Suprapubic skin (tissue), 4 donors: Measurements from ENCODE around the gene INTS14. TPM values are rescaled to one million over a fixed set of nuclear protein-coding genes. Genes with fewer than 3 reads are reported as not detected.

ENCODE experiments used
- DNase-seq, 2 donors: peaks; one replicate each; pipeline ENCODE4 v3.0.0-alpha.2; 2019; ENCODE audit warnings: low spot score in 2 of 2
- H3K27ac ChIP-seq: fragments of 200-600 bp; sonication (generic); one replicate; pipeline ENCODE4 v1.5.1; 2019
- H3K27me3 ChIP-seq: fragments of 200-600 bp; sonication (generic); one replicate; pipeline ENCODE4 v1.5.1; 2019
- H3K36me3 ChIP-seq: fragments of 200-600 bp; sonication (generic); one replicate; pipeline ENCODE4 v1.5.1; 2019
- H3K4me1 ChIP-seq: fragments of 200-600 bp; sonication (generic); one replicate; pipeline ENCODE4 v1.5.1; 2019
- H3K4me3 ChIP-seq: fragments of 200-600 bp; sonication (generic); one replicate; pipeline ENCODE4 v1.5.1; 2019; ENCODE audit warnings: mild to moderate bottlenecking
- H3K9me3 ChIP-seq: fragments of 200-600 bp; sonication (generic); one replicate; pipeline ENCODE4 v1.5.1; 2019
- EP300 ChIP-seq: sonication (generic); formaldehyde crosslinking; IDR thresholded peaks from one replicate; pipeline ENCODE4 v1.6.1; 2017; ENCODE audit warnings: antibody characterized with exemption
- POLR2A ChIP-seq, 2 donors: fragments of 450-650 bp; IDR thresholded peaks; one replicate each; pipeline ENCODE4 v1.6.1; 2017; ENCODE audit warnings: antibody characterized with exemption in 2 of 2, mild to moderate bottlenecking in 2 of 2, moderate library complexity in 2 of 2
- POLR2AphosphoS5 ChIP-seq, 3 donors: sonication (generic); formaldehyde crosslinking; IDR thresholded peaks; one replicate each; pipeline ENCODE4 v1.6.1; 2017; ENCODE audit warnings: antibody characterized with exemption in 3 of 3
- WGBS: methylation state at CpG from one replicate; pipeline ENCODE4 v1.1.5; 2018; 5-methylcytosine and 5-hydroxymethylcytosine counted together
- total RNA-seq, 4 donors: library from RNA; depleted of rRNA; stranded (reverse); fragments of >200 nt; gene quantifications; one replicate each; pipeline ENCODE4 v1.1.0, GENCODE V29; 2016
- TF ChIP-seq, protein P1 (sequence below), 2 donors: fragments of 200-600 bp in 1 of 2; fragments of 450-650 bp in 1 of 2; sonication (generic) in 1 of 2; IDR thresholded peaks; one replicate each; pipeline ENCODE4 v1.5.1; 2016 to 2019; ENCODE audit warnings: antibody characterized with exemption in 2 of 2, mild to moderate bottlenecking in 1 of 2, moderate library complexity in 1 of 2

The INTS14 gene
- total RNA-seq, 4 donors from 2014 or later, result 37.1 to 72.5 (median 49.1) TPM

DNA sequence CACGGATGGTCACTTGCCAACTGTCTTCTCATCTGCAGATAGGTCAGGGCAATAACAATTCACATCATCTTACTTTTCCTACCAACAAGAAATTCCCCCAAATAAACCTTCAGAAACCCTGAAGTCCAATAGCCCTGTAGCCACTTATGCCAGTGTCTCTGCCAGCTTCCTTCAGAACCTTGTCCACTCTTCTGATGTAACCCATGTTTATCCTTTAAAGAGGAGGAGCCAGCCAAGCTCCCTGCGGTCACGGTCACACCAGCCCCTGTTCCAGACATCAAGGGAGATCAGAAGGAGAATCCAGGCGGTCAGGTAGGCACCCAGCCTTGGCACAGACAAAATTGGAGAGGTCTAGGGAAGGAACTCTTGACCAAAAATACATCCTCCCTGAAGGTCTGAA lies 34.5 kb upstream of the INTS14 start:
- no peaks in the 10 kb centered on the region for H3K4me1 ChIP-seq
- H3K4me3 ChIP-seq, result no peak overlapping the region
- H3K27ac ChIP-seq, result no peak overlapping the region
- no peak for TF ChIP-seq EP300
- TF ChIP-seq POLR2AphosphoS5 (IDR thresholded peaks at IDR 0.05), result no peak
- no peak for TF ChIP-seq POLR2A (IDR thresholded peaks at IDR 0.05)
- TF ChIP-seq, protein P1, sequence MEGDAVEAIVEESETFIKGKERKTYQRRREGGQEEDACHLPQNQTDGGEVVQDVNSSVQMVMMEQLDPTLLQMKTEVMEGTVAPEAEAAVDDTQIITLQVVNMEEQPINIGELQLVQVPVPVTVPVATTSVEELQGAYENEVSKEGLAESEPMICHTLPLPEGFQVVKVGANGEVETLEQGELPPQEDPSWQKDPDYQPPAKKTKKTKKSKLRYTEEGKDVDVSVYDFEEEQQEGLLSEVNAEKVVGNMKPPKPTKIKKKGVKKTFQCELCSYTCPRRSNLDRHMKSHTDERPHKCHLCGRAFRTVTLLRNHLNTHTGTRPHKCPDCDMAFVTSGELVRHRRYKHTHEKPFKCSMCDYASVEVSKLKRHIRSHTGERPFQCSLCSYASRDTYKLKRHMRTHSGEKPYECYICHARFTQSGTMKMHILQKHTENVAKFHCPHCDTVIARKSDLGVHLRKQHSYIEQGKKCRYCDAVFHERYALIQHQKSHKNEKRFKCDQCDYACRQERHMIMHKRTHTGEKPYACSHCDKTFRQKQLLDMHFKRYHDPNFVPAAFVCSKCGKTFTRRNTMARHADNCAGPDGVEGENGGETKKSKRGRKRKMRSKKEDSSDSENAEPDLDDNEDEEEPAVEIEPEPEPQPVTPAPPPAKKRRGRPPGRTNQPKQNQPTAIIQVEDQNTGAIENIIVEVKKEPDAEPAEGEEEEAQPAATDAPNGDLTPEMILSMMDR (IDR thresholded peaks at IDR 0.05), result no peak
- 97% methylated on average over 4 of the region's 4 CpGs for WGBS
- H3K36me3 ChIP-seq, result peaks cover 3% of the 10 kb centered on the region
- no peak for DNase-seq
- H3K27me3 ChIP-seq, result no peaks in the 10 kb centered on the region
- no peaks in the 10 kb centered on the region for H3K9me3 ChIP-seq

DNA sequence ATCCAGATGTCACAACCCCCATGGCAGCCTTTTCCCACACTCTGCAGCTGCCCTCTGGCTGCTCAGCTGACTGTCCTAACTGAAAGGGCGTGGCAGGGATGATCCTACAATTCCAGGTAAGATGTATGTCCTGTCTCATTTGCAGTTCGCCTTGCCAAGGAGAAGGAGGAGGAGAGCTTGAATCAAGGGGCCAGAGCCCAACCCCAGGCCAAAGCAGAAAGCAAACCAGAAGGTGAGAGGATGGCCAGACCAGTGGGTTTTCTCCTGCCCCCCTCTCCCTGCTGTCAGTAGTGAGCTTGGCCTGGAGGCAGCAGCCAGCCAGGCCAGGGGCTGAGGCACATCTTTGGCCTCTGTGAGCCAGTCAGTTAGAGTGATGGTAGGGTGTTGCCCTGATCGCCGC lies 33.4 kb upstream of the INTS14 start:
- Histone ChIP-seq H3K9me3 (no peaks in the 10 kb centered on the region), H3K4me1 (no peaks in the 10 kb centered on the region), H3K27me3 (no peaks in the 10 kb centered on the region), H3K4me3 (no peak overlapping the region), H3K36me3 (peaks cover 3% of the 10 kb centered on the region), H3K27ac (no peak overlapping the region)
- TF ChIP-seq EP300, result no peak
- TF ChIP-seq, protein P1 (IDR thresholded peaks at IDR 0.05), result no peak
- no peak for TF ChIP-seq POLR2AphosphoS5 (IDR thresholded peaks at IDR 0.05)
- no peak for TF ChIP-seq POLR2A (IDR thresholded peaks at IDR 0.05)
- WGBS, result 92% methylated on average over 4 of the region's 4 CpGs
- DNase-seq, result no peak

GRCh38 chr15:65642594-65642993 lies 31.7 kb upstream of the INTS14 start:
- Histone ChIP-seq H3K4me3 (no peak overlapping the region), H3K9me3 (no peaks in the 10 kb centered on the region), H3K27ac (no peak overlapping the region), H3K36me3 (peaks cover 3% of the 10 kb centered on the region), H3K27me3 (no peaks in the 10 kb centered on the region), H3K4me1 (peaks cover 9% of the 10 kb centered on the region)
- TF ChIP-seq POLR2A (IDR thresholded peaks at IDR 0.05) (no peak), EP300 (no peak), POLR2AphosphoS5 (IDR thresholded peaks at IDR 0.05) (no peak)
- TF ChIP-seq, protein P1 (IDR thresholded peaks at IDR 0.05), result no peak
- no peak for DNase-seq
- 49% methylated on average over 6 of the region's 6 CpGs for WGBS

GRCh38 chr15:65641768-65642475 lies 31.0 kb upstream of the INTS14 start:
- H3K4me1 ChIP-seq, result peaks cover 9% of the 10 kb centered on the region
- no peak overlapping the region for H3K4me3 ChIP-seq
- WGBS, result 61% methylated on average over 6 of the region's 6 CpGs
- DNase-seq, result no peak
- TF ChIP-seq POLR2AphosphoS5 (IDR thresholded peaks at IDR 0.05) (no peak), POLR2A (IDR thresholded peaks at IDR 0.05) (no peak), EP300 (no peak)
- TF ChIP-seq, protein P1 (IDR thresholded peaks at IDR 0.05), result no peak
- no peaks in the 10 kb centered on the region for H3K9me3 ChIP-seq
- H3K36me3 ChIP-seq, result peaks cover 3% of the 10 kb centered on the region
- H3K27me3 ChIP-seq, result no peaks in the 10 kb centered on the region
- no peak overlapping the region for H3K27ac ChIP-seq

DNA sequence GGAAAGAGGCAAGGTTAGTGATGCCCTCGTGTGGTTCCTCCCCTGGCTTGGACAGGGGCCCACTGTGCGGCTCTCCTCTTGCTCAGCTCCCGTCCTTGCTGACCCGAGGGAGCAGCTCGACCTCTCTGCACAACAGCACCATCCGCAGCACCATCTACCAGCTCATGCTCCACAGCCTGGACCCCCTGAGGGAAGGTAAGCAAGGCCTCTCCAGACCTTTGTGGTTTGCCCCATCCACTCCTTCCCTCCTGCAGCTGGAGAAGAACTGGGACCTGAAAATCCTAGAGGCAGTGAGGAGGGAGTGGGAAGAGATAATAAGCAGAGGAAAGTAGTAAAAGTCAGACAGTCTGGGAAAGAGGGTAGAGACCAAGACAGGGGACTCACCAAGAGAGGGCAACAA lies 28.6 kb upstream of the INTS14 start:
- Histone ChIP-seq H3K4me3 (no peak overlapping the region), H3K27me3 (no peaks in the 10 kb centered on the region), H3K27ac (no peak overlapping the region), H3K36me3 (no peaks in the 10 kb centered on the region), H3K9me3 (no peaks in the 10 kb centered on the region), H3K4me1 (peaks cover 9% of the 10 kb centered on the region)
- no peak for DNase-seq
- WGBS, result 75% methylated on average over 6 of the region's 6 CpGs
- TF ChIP-seq, protein P1 (IDR thresholded peaks at IDR 0.05), result no peak
- TF ChIP-seq POLR2A (IDR thresholded peaks at IDR 0.05) (no peak), POLR2AphosphoS5 (IDR thresholded peaks at IDR 0.05) (no peak), EP300 (no peak)
